Stimulated activated CD4-positive, alpha-beta T cell treated with anti-CD3 and anti-CD28 coated beads, TNF-alpha, amount 100 ng/mL, for 4 hours (primary cell): ENCODE data around the gene CDH26.

Source experiments
- DNase-seq, 3 experiments: peaks; one replicate each; pipeline ENCODE4 v3.0.0-alpha.2; 2020; ENCODE audit warnings: low read depth in 3 of 3

CDH26 gene

DNA sequence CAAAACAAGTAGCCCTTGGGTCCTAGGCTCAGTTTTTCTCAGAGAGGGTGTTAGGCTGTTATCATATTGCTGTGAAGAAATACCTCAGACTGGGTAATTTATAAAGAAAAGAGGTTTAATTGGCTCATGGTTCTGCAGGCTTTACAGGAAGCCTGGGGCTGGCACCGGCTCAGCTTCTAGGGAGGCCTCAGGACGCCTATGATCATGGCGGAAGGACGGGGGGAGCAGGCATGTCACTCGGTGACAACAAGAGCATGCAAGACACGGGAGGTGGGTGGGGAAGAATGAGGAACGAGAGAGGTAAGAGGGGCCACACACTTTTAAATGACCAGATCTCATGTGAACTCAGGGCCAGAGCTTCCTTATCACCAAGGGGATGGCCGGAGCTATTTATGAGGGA is 26.9 kb downstream of the CDH26 start:
- DNase-seq: no peak

DNA sequence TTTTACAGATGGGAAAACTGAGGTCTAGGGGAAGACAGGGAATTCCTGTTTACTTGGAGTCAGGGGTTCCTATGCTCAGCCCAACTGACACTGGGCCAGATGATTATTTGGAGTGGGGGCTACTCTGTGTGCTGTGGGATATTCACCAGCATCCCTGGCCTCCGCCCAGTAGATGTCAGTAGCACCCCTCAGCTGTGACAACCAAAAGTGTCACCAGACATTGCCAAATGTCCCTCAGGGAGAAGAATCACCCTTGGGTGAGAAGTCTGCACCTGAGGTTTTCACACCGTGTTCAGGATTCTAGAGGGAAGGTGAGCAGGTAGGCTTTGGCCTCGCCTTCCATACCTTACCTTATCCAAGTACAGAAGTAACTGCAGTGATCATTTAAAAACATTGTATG is 27.6 kb downstream of the CDH26 start:
- no peak for DNase-seq

DNA sequence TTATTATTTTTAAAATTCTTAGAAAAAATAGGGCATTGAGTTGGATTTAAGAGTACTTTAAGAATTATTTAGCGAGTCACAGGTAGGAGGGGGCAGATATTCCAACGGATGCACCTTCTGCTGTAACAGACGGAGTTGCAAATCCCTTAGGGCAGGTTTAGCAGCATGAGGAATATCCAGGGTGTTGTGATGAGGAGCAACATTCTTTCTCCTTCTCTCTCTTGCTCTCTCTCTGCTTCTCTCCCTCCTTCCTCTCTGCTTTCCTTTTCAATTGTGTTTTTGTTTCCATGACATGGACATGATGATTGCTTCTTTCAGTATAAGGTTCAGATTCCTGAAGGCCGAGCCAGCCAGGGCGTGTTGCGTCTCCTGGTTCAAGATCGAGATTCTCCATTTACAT is 28.9 kb downstream of the CDH26 start:
- no peak for DNase-seq

DNA sequence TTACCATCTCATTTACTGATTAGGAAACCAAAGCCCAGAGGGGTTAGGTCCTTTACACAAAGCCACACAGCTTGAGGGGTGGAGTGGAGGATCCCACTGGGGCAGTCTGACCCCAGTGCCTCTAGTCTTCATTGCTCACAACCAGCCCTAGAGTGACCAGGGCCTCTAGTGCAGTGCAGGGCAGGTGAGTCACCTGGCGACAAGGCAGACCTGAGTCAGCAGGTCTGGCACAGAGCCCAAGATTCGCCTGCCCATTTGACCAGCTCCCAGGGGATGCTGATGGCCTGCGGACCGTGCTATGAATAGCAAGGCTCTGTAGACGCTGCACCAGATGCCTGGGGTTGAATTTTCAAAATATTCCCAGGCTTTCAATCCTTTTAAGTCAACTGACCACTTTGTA is 29.9 kb downstream of the CDH26 start:
- DNase-seq: no peak

DNA sequence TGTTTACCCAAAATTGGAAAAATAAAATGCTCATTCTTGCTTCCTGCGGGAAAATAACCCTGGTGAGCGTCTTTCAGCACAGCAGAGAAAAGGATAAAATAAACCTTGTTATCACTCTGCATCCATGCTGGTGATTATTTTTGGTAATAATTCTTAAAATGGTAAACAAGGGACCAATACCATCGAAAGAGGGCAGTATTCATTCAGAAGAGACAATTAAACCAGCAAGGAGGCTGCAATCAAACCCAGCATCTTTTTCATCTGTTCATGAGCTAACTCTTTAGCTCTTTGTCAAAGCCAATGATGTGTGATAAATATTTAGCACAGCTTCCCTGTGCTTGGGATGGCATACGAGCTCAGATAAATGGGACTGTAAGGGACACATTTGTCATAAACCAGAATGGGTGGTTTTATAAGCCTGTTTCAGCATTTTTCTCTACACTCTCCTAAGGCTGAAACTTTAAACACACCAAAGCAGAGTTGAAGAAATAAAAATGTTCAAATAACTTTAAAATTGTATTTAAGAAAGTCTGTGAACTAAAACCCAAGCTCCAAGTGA is 34.4 kb downstream of the CDH26 start:
- DNase-seq: no peak

DNA sequence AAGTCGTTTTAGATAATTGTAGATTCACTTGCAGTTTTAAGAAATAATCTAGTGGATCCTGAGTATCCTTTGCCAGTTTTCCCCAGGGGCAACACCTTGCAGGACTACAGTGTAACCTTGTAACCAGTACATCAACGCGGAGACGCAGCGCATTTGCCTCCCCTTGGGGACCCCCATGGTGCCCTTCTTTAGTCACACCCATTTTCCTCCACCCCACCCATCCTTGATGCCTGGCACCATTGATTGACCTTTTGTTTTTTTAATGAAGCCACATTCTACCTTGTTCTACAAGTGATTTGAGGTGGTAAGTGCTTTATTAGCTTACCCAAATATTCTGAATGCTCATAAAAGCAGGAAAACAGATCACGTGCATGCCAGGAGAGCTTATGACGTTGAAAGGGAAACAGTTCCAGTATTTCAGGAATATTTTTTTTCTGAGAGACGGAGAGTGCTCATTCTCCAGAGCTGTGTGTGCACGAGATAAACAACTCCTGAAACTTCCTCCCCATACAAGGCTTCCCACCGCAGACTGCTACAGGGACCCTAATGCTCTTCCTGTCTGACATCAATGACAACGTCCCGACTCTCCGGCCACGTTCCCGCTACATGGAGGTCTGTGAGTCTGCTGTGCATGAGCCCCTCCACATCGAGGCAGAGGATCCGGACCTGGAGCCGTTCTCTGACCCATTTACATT is 35.7 kb downstream of the CDH26 start:
- DNase-seq: no peak

DNA sequence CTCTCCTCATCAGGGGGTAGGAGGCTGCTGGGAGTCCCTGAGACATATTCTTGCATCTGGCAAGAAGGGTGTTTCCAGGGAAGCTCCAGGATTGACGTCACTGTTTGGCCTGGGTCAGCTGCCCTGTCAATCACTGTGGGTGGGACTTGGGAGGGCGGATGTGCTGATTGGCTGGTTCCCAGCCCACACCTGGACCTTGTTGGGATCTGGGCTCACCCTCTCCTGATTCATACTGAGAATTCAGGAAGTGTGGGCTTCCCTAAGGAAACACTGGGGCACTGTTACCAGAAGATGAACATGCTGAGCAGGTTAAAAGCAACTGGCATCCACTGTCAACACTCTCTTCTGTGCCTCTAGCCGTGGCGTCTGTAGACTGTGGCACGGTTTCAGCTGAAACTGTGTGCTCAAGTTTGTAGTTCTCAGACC is 36.5 kb downstream of the CDH26 start:
- no peak for DNase-seq

DNA sequence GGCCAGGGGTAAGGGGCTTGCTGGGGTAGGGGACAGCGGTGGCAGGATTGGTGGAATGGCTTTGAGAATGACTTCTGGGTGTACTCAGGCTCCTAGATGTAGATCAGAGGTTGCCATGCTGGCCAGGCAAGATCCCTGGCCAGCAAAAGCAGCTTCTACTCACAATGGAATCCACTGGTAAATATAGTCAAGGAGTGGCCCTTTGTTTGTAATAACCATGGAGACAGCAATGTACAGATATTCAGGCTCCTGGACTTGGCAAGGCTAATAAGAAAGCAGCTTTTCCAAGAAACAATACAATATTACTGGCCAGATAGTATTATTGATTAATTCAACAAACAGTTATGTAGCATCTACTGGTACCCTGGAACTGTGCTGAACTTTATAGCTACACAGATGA is 37.9 kb downstream of the CDH26 start:
- DNase-seq: no peak

DNA sequence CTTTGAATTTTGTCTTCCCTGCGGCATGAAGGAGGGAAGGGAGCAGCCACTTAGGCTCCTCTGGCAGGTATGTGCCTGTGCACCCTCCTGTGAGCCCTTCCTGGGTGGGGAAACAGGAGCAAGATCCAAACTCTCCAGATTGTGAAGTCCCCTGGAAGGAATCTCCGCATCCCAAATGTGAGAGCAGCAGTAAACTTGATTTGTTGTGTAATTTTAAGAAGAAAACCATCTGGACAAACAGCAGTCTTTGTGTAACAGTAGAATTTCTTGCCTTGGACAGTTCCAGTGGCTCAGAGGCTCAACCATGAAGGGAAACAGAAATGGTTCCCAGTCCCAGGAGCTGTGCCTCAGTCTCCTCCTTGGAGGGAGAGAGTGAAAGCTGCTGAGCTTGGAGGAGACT is 39.7 kb downstream of the CDH26 start:
- DNase-seq: no peak

DNA sequence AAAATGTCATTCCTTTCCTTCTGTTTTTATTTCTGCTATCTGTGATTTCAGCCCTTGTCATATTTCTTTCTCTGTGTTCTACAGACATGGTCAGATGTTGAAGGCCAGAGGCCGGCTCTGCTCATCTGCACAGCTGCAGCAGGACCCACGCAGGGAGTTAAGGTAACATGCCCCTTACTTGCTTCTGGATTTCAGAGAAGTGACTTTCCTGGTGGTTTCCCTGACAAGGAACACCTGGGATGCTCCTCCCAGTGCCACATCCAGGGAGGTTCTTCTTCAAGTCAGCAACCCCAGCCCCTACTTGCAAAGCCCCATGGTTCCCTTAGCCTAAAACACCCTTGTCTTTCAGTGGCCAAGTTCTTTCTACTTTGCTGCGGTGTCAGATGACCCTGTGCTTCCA is 41.3 kb downstream of the CDH26 start:
- DNase-seq: no peak

DNA sequence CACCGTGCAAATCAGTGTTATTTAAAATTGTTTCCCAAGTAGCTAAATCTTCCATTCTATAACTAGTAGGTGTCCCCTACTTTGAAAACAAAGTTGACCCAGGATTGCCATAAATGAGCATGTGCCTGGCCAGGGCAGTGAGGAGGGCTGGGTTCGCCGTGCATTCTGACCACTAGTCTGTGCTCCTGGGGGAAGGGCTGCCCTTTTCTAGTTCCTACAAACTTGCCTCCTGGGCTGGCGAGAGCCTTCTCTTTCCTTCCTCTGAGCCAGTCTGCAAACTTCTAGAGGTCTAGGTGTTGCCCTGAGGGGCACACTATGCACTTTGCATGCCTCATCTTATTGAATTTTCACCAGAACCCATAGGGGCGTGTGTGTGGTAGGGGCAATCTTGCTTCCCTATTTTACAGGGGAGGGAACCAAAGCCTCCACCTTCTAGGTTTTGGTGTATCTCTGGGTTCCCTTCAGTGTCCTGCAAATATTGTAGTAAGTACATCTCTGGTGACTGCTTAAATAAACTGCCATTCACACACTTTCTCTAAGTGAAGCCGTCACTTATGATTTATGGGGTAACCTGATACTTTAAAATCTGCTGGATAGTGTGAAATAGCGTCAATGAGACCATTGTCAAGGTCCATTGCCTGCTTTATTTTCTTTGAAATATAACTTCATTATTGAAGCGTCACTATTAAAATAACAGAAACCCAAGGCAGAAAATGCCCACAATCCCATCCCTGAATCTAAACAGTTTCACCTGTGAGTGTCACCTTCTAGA is 42.2 kb downstream of the CDH26 start:
- DNase-seq: no peak

DNA sequence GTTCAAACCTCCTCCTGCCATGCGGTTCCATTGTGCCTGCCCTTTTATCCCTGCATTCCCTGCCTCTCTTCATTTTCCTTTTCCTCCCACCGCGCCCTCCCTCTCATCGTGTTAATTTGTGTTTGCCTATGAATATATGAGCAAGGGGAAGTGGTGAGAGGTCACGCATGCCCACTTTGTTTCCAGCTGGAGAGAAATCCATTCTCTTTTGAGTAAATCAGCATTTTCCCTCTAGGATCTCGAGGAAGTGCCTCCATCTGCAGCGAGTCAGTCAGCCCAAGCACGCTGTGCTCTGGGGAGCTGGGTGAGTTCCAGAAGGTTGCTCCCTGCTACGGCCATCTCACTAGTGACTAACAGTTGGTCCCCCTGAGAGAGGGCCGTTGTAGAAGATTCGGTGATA is 42.9 kb downstream of the CDH26 start:
- no peak for DNase-seq

DNA sequence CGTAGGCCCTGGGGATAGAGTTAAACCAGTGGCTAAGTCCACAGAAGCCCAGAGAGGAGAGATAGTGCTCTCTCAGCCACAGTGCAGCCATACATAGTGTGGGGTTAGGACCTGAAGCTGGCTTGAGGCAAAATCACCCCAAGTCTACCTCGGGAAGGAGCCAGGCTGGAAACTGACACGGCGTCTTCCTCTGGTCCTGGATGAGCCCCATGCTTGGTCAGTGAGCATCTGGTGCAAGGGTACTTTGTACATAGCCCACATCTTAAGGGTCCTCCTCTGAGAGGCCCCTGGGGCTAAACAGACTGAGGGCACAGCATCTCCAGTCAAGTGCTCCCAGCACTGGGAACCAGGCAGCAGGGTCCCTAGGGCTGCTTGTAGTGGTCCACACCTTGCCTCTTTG is 45.6 kb downstream of the CDH26 start:
- no peak for DNase-seq

DNA sequence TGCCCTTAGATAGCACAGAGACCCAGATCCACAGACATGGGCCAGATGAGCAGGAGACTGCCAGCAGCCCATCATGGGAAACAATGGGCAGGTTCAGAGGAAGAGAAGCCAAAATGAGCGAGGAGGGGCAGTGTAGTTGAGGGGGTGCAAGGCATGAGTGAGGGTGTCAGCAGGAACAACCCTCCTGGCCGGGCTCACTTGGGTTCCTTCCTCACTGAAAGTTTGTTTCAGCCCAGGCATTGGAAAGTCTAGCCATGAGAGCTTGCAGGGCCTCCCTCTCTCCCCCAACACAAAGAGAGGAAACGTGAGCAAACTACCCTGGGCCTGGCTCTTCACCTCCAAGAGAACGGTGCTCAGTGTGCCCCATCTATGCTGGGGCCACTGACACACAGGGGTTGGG is 48.0 kb downstream of the CDH26 start:
- DNase-seq: no peak

DNA sequence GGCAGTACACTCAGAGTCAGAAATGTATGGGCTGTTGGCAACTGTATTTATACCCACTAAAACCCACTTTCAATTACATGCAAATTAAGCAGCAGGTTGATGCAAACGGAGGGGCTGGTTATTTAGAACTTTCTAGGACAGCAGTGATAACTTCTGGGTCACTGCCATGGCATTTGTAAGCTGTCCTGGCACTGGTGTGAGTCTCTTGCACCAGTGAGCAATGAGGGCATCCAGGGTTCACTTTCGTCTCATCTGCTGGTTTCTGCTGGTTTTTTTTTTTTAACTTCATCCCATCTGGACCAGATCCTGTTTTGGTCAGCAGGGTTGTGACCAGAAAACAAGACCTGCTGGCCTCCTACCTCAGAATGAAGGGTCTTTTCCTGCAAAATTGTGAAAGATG is 49.2 kb downstream of the CDH26 start:
- no peak for DNase-seq

DNA sequence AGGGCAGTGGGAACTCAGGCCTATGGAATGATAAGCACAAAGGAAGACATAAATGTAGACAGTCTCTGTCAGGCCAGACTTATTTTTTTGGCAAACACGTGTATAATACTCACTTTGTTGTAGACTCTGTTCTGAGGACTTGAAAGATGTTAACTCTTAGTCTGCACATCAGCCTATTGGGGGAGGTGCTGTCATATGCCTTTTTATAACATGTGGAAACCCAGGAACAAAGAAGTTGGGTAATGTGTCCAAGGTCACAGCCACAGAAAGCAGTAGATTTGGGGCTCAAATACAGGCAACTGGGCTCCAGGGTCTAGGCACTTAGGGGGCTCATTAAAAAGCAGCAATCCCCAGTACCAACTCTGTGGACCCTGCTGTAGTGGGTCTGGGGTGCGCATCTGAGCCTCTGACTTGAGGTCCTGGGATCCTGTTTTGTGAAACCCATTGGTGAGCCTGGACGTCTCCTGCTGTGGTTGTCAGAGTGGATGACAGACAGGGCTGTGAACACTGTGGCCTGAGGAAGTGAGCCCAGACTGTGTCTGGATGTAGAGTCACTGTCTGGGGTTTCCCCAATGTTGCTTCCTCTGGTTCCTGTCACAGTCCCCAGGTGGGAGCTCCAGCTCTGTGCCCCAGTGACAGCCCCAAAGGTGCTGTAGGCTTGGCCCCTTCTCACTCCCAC is 50.0 kb downstream of the CDH26 start:
- no peak for DNase-seq

DNA sequence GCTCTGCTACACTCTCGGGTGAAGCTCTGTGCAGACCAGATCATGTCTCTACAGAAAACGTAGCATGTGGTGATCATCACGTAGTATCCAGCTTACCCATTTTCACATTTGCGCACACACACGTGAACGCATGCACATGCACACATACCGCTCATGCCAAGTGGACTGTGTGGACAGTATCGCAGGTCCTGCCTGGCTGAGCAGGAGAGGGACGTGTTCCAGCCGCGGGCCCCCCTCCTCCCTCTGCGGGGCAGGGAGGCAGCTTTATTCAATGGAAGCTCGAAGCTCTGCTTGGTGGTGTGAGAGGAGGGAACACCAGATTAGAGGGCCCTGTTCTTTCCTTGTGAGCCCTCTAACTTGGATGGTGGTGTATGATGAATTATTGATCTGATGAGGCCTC is 51.1 kb downstream of the CDH26 start:
- no peak for DNase-seq

DNA sequence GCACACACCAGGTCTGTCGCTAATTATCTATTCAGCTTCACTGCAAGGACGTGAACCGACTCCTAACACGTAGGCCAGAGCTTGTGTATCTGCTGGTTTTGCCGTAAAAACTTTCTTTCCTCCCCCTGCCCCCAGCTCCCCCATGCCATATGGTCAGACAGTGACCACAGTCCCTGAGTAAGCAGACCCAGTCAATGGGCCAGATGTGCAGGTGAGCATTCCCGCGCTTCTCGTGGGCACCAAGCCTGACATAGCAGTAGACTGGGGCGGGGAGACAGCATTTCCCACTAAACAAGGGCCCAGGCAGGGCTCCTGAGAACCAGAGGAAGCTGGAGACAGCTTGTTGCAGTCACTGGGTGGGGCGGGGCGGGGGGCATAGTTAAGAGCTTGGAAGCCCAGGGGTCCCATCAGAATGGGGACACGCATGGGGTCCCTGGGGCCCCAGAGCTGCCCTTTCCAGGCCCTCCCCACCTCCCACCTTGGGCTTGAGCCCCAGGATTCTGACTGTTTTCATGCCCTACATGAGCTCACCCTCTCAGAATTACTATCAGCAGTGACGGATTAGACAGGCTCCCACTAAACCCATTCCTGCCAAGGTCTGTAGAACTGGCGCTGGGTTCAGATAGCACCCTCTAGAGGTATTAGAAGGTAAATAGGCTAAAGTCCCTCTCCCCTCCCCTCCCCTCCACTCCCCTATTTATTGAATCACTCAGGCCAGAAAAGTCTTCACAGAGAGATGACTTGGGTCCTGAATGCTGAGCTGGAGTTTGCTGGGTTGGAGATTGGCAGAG is 51.8 kb downstream of the CDH26 start:
- no peak for DNase-seq

DNA sequence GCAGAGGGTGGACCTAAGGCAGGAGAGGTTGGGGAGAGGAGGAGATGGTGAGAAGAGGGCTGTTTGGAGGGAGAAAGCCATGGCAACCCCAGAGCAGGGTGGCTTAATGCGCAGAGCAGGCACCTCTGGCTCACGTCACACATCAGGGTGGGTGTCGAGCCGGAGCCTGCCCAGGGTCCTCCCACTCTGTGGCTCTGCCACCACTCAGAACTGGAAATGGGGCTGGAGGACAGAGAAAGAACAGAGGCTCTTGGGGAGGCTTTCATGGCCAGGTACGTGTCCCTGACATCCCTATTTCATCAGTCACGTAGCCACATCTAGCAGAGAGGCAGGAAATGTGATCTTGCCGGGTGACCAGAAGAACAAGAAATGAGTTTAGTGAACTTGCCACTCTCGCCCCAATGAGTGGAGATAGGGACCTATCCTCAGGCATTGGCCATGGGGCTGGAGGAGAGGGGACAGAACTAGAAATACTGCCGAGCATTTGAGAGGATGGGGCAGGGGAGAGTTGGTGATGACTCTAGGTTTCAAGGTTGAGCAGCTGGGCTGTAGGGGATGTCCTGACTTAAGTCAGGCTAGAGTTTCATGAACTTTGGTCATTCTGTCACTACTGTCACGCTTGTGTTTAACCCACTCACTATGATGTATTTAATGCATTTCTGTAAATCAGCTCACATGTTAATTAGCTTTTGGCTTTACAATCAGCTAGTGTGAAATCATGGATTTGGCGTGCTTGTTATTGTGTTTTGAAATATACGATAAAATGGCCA is 52.7 kb downstream of the CDH26 start:
- DNase-seq: no peak

DNA sequence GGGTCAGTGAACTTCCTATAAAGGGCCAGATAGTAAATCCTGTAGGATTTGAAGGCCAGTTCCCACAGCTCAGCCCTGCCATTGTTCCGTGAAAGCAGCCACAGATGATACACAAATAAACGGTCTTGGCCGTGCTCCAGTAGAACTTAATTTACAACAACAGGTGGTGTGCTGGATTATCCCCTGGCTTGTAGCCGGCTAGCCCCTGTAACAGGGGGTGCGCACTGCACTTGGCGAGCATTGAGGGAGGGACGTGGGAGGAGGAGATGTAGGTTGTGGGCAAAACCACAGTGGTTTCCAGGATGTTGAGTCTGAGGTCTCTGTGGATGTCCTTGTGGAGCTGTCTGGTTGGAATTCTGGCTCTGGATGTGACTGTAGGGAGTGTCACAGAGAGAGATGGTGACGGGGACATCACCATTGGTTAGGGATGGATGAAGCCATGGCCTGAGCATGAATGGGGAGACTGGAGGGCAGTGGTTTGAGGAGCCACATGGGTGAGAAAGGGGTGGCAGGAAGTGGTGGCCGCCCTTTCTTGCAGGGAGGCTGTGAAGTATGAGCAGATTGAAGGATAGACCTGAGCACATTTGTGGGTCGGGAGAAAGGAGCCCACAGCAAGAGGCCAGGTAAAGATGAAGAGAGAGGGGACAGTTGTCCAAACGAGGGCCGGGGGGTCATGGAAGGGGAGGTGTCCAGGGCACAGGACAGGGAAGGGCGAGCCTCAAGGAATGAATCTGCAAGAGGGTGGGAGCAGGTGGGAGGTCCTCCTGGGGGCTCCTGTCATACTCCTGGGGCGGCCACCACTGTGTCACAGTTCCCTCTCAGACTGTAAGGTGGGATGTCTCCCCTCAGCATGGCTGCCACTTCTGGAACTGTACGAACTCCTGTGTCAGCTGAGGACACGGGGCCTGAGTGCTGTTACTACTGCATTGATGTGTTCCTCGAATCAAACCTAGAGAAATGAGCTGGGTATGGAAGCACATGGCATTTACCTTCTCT is 53.6 kb downstream of the CDH26 start:
- no peak for DNase-seq
